Glutamatergic neuron (in vitro differentiated cells): ENCODE measurements around the gene MDH2. TPM values are rescaled to one million over a fixed set of nuclear protein-coding genes. Genes with fewer than 3 reads are reported as not detected.

Experiments
- DNase-seq: peaks from one replicate; pipeline ENCODE4 v3.0.0; 2022
- H3K27ac Mint-ChIP-seq: one replicate; pipeline ENCODE4 v1.8.0; 2020; ENCODE audit warnings: mild to moderate bottlenecking, mixed read lengths, inconsistent platforms; ENCODE audit not compliant: unreplicated experiment
- H3K27me3 Mint-ChIP-seq: one replicate; pipeline ENCODE4 v1.8.0; 2020; ENCODE audit warnings: mild to moderate bottlenecking, moderate library complexity, mixed read lengths, inconsistent platforms; ENCODE audit not compliant: unreplicated experiment
- H3K36me3 Mint-ChIP-seq: one replicate; pipeline ENCODE4 v1.8.0; 2020; ENCODE audit warnings: mild to moderate bottlenecking, mixed read lengths, inconsistent platforms; ENCODE audit not compliant: unreplicated experiment
- H3K4me1 Mint-ChIP-seq: one replicate; pipeline ENCODE4 v1.8.0; 2020; ENCODE audit warnings: mild to moderate bottlenecking, low read depth, mixed read lengths, inconsistent platforms; ENCODE audit not compliant: unreplicated experiment
- H3K4me3 Mint-ChIP-seq: one replicate; pipeline ENCODE4 v1.8.0; 2020; ENCODE audit warnings: mild to moderate bottlenecking, mixed read lengths, inconsistent platforms; ENCODE audit not compliant: unreplicated experiment
- H3K9me3 Mint-ChIP-seq: one replicate; pipeline ENCODE4 v1.8.0; 2020; ENCODE audit warnings: mild to moderate bottlenecking, moderate library complexity, mixed read lengths, inconsistent platforms; ENCODE audit not compliant: unreplicated experiment
- total RNA-seq: library from RNA; stranded (reverse); fragmentation: NEBNext Ultra II Directional; extraction: Animal tissue kit (Norgen Biotek cat#: 25700); gene quantifications from one replicate; pipeline ENCODE4 v1.2.1, GENCODE V29; 2021; ENCODE audit not compliant: unreplicated experiment
- TF ChIP-seq, protein P1 (sequence below): fragments of 200-600 bp; sonication (generic); IDR thresholded peaks from one replicate; pipeline ENCODE4 v1.5.0; 2021; ENCODE audit not compliant: partially characterized antibody, unreplicated experiment

Gene MDH2
- total RNA-seq, 1 donor from 2014 or later, result 126 TPM

- Mint-ChIP-seq H3K27me3 (no peaks in the 10 kb centered on the region), H3K27ac (no peak overlapping the region), H3K4me3 (no peak overlapping the region), H3K4me1 (no peaks in the 10 kb centered on the region), H3K9me3 (no peaks in the 10 kb centered on the region), H3K36me3 (no peaks in the 10 kb centered on the region)
- TF ChIP-seq, protein P1, sequence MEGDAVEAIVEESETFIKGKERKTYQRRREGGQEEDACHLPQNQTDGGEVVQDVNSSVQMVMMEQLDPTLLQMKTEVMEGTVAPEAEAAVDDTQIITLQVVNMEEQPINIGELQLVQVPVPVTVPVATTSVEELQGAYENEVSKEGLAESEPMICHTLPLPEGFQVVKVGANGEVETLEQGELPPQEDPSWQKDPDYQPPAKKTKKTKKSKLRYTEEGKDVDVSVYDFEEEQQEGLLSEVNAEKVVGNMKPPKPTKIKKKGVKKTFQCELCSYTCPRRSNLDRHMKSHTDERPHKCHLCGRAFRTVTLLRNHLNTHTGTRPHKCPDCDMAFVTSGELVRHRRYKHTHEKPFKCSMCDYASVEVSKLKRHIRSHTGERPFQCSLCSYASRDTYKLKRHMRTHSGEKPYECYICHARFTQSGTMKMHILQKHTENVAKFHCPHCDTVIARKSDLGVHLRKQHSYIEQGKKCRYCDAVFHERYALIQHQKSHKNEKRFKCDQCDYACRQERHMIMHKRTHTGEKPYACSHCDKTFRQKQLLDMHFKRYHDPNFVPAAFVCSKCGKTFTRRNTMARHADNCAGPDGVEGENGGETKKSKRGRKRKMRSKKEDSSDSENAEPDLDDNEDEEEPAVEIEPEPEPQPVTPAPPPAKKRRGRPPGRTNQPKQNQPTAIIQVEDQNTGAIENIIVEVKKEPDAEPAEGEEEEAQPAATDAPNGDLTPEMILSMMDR, result no peak
- no peak for DNase-seq
These were observed 23.7 kb downstream of the MDH2 start for GRCh38 chr7:76071316-76072242.

DNA sequence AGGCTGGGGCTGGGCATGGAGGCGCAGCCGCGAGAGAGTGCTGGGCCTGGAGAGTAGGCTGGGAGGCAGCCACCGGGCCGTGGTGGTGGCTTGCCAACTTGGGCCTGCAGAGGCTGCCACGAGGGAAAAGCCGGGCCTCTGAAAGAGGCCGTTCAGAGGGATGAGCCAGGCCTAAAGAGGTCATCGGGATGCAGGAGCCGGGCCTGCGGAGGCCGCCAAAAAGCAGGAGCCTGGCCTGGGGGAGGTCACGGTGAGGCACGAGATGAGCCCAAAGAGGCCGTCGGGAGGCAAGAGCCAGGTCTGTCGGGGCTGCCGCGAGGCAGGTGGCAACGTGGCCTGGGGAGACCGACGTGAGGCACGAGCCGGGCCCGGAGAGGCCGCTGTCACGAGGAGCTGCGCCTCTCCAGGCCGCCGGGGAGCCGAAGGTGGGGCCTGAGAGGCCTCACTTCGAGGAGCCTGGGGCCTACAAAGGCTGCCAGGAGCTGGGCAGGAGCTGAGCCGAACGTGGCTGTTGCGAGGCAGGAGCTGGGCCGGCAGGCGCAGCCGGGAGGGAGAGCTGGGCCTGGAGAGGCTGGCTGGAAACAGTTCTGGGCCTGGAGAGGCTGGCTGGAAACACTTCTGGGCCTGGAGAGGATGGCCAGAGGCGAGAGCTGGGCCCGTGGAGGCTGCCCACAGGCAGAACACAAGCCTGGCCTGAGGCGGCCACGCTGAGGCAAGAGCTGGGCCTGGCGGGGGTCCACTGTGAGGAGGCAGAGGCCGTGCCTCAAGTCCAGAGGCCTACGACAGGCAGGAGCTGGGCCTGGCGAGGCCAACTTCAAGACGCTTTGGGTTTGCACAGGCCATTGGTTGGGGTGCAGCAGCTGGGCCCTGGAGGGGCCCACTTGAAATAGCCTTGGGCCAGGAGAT is 24.6 kb downstream of the MDH2 start:
- H3K36me3 Mint-ChIP-seq, result no peaks in the 10 kb centered on the region
- TF ChIP-seq, protein P1, result no peak
- H3K9me3 Mint-ChIP-seq, result no peaks in the 10 kb centered on the region
- H3K4me3 Mint-ChIP-seq, result no peak overlapping the region
- H3K27ac Mint-ChIP-seq, result no peak overlapping the region
- H3K27me3 Mint-ChIP-seq, result no peaks in the 10 kb centered on the region
- no peaks in the 10 kb centered on the region for H3K4me1 Mint-ChIP-seq
- no peak for DNase-seq

DNA sequence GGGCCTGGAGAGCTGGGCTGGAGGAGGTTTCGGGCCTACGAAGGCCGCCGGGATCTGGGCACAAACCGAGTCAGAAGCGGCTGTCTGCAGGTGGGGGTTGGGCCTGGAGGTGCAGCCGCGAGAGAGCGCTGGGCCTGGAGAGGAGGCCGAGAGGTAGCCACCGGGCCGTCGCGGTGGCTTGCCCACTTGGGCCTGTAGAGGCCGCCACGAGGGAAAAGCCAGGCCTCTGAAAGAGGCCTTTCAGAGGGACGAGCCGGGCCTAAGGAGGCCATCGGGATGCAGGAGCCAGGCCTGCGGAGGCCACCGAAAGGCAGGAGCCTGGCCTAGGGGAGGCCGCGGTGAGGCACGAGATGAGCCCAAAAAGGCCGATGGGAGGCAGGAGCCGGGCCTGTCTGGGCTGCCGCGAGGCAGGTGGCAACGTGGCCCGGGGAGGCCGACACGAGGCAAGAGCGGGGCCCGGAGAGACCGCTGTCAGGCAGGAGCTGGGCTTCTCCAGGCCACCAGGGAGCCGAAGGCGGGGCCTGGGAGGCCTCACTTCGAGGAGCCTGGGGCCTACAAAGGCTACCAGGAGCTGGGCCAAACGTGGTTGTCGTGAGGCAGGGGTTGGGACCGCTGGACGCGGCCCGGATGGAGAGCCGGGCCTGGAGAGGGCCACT is 25.6 kb downstream of the MDH2 start:
- Mint-ChIP-seq H3K36me3 (no peaks in the 10 kb centered on the region), H3K9me3 (no peaks in the 10 kb centered on the region), H3K27me3 (no peaks in the 10 kb centered on the region), H3K4me1 (no peaks in the 10 kb centered on the region), H3K27ac (no peak overlapping the region), H3K4me3 (no peak overlapping the region)
- TF ChIP-seq, protein P1, result no peak
- DNase-seq, result no peak

GRCh38 chr7:76074306-76074971 is 26.5 kb downstream of the MDH2 start:
- Mint-ChIP-seq H3K27ac (no peak overlapping the region), H3K36me3 (no peaks in the 10 kb centered on the region), H3K4me3 (no peak overlapping the region), H3K4me1 (no peaks in the 10 kb centered on the region), H3K27me3 (no peaks in the 10 kb centered on the region), H3K9me3 (no peaks in the 10 kb centered on the region)
- TF ChIP-seq, protein P1, result no peak
- no peak for DNase-seq
